ENCODE results near the gene NCMAP.

GRCh38 chr1:24606296-24606605 is 50.4 kb downstream of the NCMAP start:
- TF ChIP-seq CTCF (IDR thresholded peaks at IDR 0.05) (no peak), POLR2A (IDR thresholded peaks at IDR 0.05) (no peak)
